ENCODE measurements around the gene HOXD11. TPM values are rescaled to one million over a fixed set of nuclear protein-coding genes. Genes with fewer than 3 reads are reported as not detected.

The HOXD11 gene
- total RNA-seq, 8 experiments from 2014 or later = 0.42 to 38.1 (median 0.52) TPM; not detected in 5

- 0 to 7% (median 0%) methylated on average over 1 to 18 of the region's 48 CpGs; no CpG with 5 or more reads in 4 of the 10 experiments for WGBS, 10 experiments
- H3K4me3 ChIP-seq = peak within 1 kb of the TSS; percentile 20 to 42 (median 40)
- peak in 6 of 8 experiments; percentile 1 to 69 (median 29) for ATAC-seq (replicated peaks in 6 of 8)
These were observed 49.9 kb downstream of the HOXD11 start, which contains the start of gene HOXD3 for GRCh38 chr2:176156807-176157498. HOXD3 (plus strand) TSS chr2:176157307; CDS start chr2:176169115, 11,808 bp downstream.

GRCh38 chr2:176157499-176158185 lies 50.6 kb downstream of the HOXD11 start:
- in situ Hi-C loops (cut with MboI; ENCODE audit: low pct_unique_long_range_greater_than_20kb in 2 of 9, low sequenced_read_pairs in 9 of 9, unreplicated experiment in 9 of 9) = no loop called here
- Histone ChIP-seq H3K27ac (peak overlapping the region; percentile 89 to 94), H3K4me3 (peak overlapping the region; percentile 20 to 42 (median 40)), H3K4me1 (replicated peaks in 1 of 2) (peaks cover 39 to 99% of the 10 kb centered on the region in 2 donors)
- ATAC-seq (replicated peaks in 6 of 8) = peak; percentile 13 to 64 (median 54)
- WGBS, 10 experiments = 0 to 12% (median 4%) methylated on average over 2 to 20 of the region's 43 CpGs; no CpG with 5 or more reads in 3 of the 10 experiments

More at GRCh38 chr2:176156807-176157498, 49.9 kb downstream of the HOXD11 start, which contains the start of gene HOXD3:
- in situ Hi-C loops (cut with MboI; ENCODE audit: low pct_unique_long_range_greater_than_20kb in 2 of 9, low sequenced_read_pairs in 9 of 9, unreplicated experiment in 9 of 9) = no loop called here
- Histone ChIP-seq H3K4me1 (replicated peaks in 1 of 2) (peaks cover 39 to 95% of the 10 kb centered on the region in 2 donors), H3K27ac (peak within 1 kb of the TSS; percentile 89 to 94)

- Histone ChIP-seq H3K4me1 (replicated peaks in 1 of 2) (peaks cover 37 to 99% of the 10 kb centered on the region in 2 donors), H3K27ac (peak overlapping the region; percentile 89 to 94), H3K4me3 (peak overlapping the region; percentile 20 to 42 (median 40))
- peak in 7 of 8 experiments; percentile 4 to 39 (median 18) for ATAC-seq (replicated peaks in 6 of 8)
- WGBS, 10 experiments = 0 to 49% (median 0%) methylated on average over 1 to 18 of the region's 22 CpGs
- in situ Hi-C loops (cut with MboI; ENCODE audit: low pct_unique_long_range_greater_than_20kb in 2 of 9, low sequenced_read_pairs in 9 of 9, unreplicated experiment in 9 of 9) = no loop called here
These were observed 51.1 kb downstream of the HOXD11 start for GRCh38 chr2:176158186-176158591.

- in situ Hi-C loops (cut with MboI; ENCODE audit: low pct_unique_long_range_greater_than_20kb in 2 of 9, low sequenced_read_pairs in 9 of 9, unreplicated experiment in 9 of 9) = no loop called here
- Histone ChIP-seq H3K4me1 (replicated peaks in 1 of 2) (peaks cover 43 to 99% of the 10 kb centered on the region in 2 donors), H3K4me3 (peak overlapping the region; percentile 20 to 42 (median 40)), H3K27ac (peak overlapping the region; percentile 89 to 94)
- whole genome bisulfite sequencing, 10 experiments = 0 to 92% (median 0%) methylated on average over 1 to 8 of the region's 39 CpGs; no CpG with 5 or more reads in 6 of the 10 experiments
- peak in 5 of 8 experiments; percentile 30 to 55 (median 34) for ATAC-seq (replicated peaks in 6 of 8)
These were observed 52.0 kb downstream of the HOXD11 start for GRCh38 chr2:176158855-176159662.

Other genes with a start within 250 kb of the HOXD11 start
- 10 to 100 TPM; 12.4 to 51.7 (median 34.9) TPM for gene LNPK, start 105.0 kb upstream of the HOXD11 start, total RNA-seq
- gene EVX2, start 23.3 kb upstream of the HOXD11 start, total RNA-seq = under 1 TPM in 7 of 8 experiments, not detected in 1; 0.04 to 0.21 (median 0.09) TPM
- 1 to 10 TPM in 1 of 8 experiments, under 1 TPM in 5, not detected in 2; 0.05 to 7.1 (median 0.28) TPM for gene HOXD13, start 14.6 kb upstream of the HOXD11 start, total RNA-seq
- 1 to 10 TPM in 1 of 8 experiments, under 1 TPM in 2, not detected in 5; 0.13 to 1.2 (median 0.33) TPM for gene HOXD12, start 7.5 kb upstream of the HOXD11 start, total RNA-seq
- gene HOXD10, start 9.5 kb downstream of the HOXD11 start, total RNA-seq = 10 to 100 TPM in 1 of 8 experiments, 1 to 10 TPM in 1, under 1 TPM in 4, not detected in 2; 0.11 to 22.3 (median 0.61) TPM
- gene HOXD9, start 15.4 kb downstream of the HOXD11 start, total RNA-seq = 10 to 100 TPM in 1 of 8 experiments, 1 to 10 TPM in 7; 2.9 to 11.9 (median 5.7) TPM
- 10 to 100 TPM; 18.1 to 45.0 (median 28.9) TPM for gene HOXD8, start 22.4 kb downstream of the HOXD11 start, total RNA-seq
- 10 to 100 TPM in 7 of 8 experiments, 1 to 10 TPM in 1; 6.6 to 51.2 (median 20.2) TPM for gene HOXD4, start 44.3 kb downstream of the HOXD11 start, total RNA-seq
- gene HOXD3, start 50.0 kb downstream of the HOXD11 start, total RNA-seq = 10 to 100 TPM in 6 of 8 experiments, 1 to 10 TPM in 2; 8.9 to 47.6 (median 22.3) TPM
- 1 to 10 TPM in 7 of 8 experiments, under 1 TPM in 1; 0.43 to 6.2 (median 2.6) TPM for gene HOXD1, start 81.4 kb downstream of the HOXD11 start, total RNA-seq
- gene MTX2, start 162.2 kb downstream of the HOXD11 start, total RNA-seq = 10 to 100 TPM; 46.0 to 69.5 (median 59.2) TPM

All from motor neuron (in vitro differentiated cells).